Natural killer cell (primary cell): Measurements from ENCODE around the gene CDKN2B-AS1. TPM values are rescaled to one million over a fixed set of nuclear protein-coding genes. Genes with fewer than 3 reads are reported as not detected.

Source experiments
- ATAC-seq, 3 donors: fragments of 150-1000 bp in 2 of 3; fragments of 200-7000 bp in 1 of 3; cut with Tn5 transposase; 1 replicate in 1 of 3; 2 replicates in 2 of 3; pipeline ENCODE4 v1.10.0; 2021; ENCODE audit warnings: mild to moderate bottlenecking in 2 of 3, moderate library complexity in 2 of 3
- DNase-seq, 2 donors: peaks; one replicate each; pipeline versions ENCODE4 v3.0.0 to v3.0.0-alpha.2; 2013 to 2021; ENCODE audit warnings: mixed read lengths in 1 of 2
- H3K27ac ChIP-seq: one replicate; pipeline ENCODE4 v1.5.1; 2013; ENCODE audit warnings: mild to moderate bottlenecking, low read length
- H3K27me3 ChIP-seq: one replicate; pipeline ENCODE4 v1.6.1; 2013; ENCODE audit warnings: low read length; ENCODE audit not compliant: control insufficient read depth, insufficient read depth
- H3K36me3 ChIP-seq: one replicate; pipeline ENCODE4 v1.6.1; 2013; ENCODE audit warnings: low read length; ENCODE audit not compliant: control insufficient read depth, insufficient read depth
- H3K4me1 ChIP-seq: one replicate; pipeline ENCODE4 v1.6.1; 2013; ENCODE audit warnings: low read length; ENCODE audit not compliant: control insufficient read depth, insufficient read depth
- H3K4me3 ChIP-seq: one replicate; pipeline ENCODE4 v1.5.1; 2013; ENCODE audit warnings: low read length
- H3K9me3 ChIP-seq: one replicate; pipeline ENCODE4 v1.6.1; 2013; ENCODE audit warnings: low read length; ENCODE audit not compliant: control insufficient read depth, insufficient read depth
- H3K27ac Mint-ChIP-seq, 2 donors: one replicate each; pipeline ENCODE4 v1.8.0; 2022; ENCODE audit warnings: mild to moderate bottlenecking in 2 of 2, mixed read lengths in 2 of 2, moderate library complexity in 1 of 2
- H3K27me3 Mint-ChIP-seq, 2 donors: one replicate each; pipeline ENCODE4 v1.8.0; 2022; ENCODE audit warnings: low read depth in 2 of 2, mixed read lengths in 2 of 2
- H3K36me3 Mint-ChIP-seq: one replicate; pipeline ENCODE4 v1.8.0; 2022; ENCODE audit warnings: mixed read lengths
- H3K4me1 Mint-ChIP-seq, 2 donors: one replicate each; pipeline ENCODE4 v1.8.0; 2022; ENCODE audit warnings: mixed read lengths in 2 of 2
- H3K4me3 Mint-ChIP-seq: one replicate; pipeline ENCODE4 v1.8.0; 2022; ENCODE audit warnings: mild to moderate bottlenecking, moderate library complexity, mixed read lengths
- H3K9me3 Mint-ChIP-seq, 2 donors: one replicate each; pipeline ENCODE4 v1.8.0; 2022; ENCODE audit warnings: mixed read lengths in 2 of 2
- CTCF ChIP-seq: fragments of 200-600 bp; IDR thresholded peaks from one replicate; pipeline ENCODE4 v1.8.0; 2022; ENCODE audit warnings: antibody characterized with exemption
- WGBS: methylation state at CpG from one replicate; pipeline ENCODE4 v1.1.7; 2013; ENCODE audit warnings: missing lambda C conversion rate; ENCODE audit not compliant: insufficient coverage; 5-methylcytosine and 5-hydroxymethylcytosine counted together
- intact Hi-C: fragments of 100-400 bp; cut with micrococcal nuclease; formaldehyde crosslinking; loops from one replicate; pipeline ENCODE4 v1.14.2; 2022
- total RNA-seq, 4 donors: library from RNA; stranded (reverse); fragments of 120-200 nt in 1 of 4; gene quantifications; one replicate each; pipeline versions ENCODE4 v1.2.3 to v1.2.4, GENCODE V29; 2013 to 2022

The CDKN2B-AS1 gene
- total RNA-seq, 3 donors from 2014 or later (not counting 1 experiment from before 2014, with no cell fraction given), result 2.6 to 4.3 (median 3.1) TPM

GRCh38 chr9:22112870-22113821 lies 118.6 kb downstream of the CDKN2B-AS1 start:
- H3K4me3 Mint-ChIP-seq, result no peak overlapping the region
- Histone ChIP-seq H3K36me3 (no peaks in the 10 kb centered on the region), H3K27me3 (no peaks in the 10 kb centered on the region), H3K4me1 (no peaks in the 10 kb centered on the region), H3K4me3 (no peak overlapping the region), H3K9me3 (no peaks in the 10 kb centered on the region), H3K27ac (no peak overlapping the region)
- no peaks in the 10 kb centered on the region for H3K4me1 Mint-ChIP-seq
- no peak overlapping the region for H3K27ac Mint-ChIP-seq
- no peaks in the 10 kb centered on the region for H3K9me3 Mint-ChIP-seq
- 89% methylated on average over 9 of the region's 12 CpGs for WGBS
- no peak for DNase-seq
- no peak for TF ChIP-seq CTCF
- ATAC-seq, result peak; percentile 53 to 73 (median 69)
- H3K27me3 Mint-ChIP-seq, result peaks cover 0 to 10% of the 10 kb centered on the region in 2 donors
- intact Hi-C loops, result no loop called here
- H3K36me3 Mint-ChIP-seq, result no peaks in the 10 kb centered on the region

GRCh38 chr9:22114956-22115355 lies 120.4 kb downstream of the CDKN2B-AS1 start:
- no peaks in the 10 kb centered on the region for H3K4me1 ChIP-seq
- H3K36me3 ChIP-seq, result no peaks in the 10 kb centered on the region
- H3K27me3 ChIP-seq, result no peaks in the 10 kb centered on the region
- H3K4me3 Mint-ChIP-seq, result no peak overlapping the region
- no peaks in the 10 kb centered on the region for H3K9me3 ChIP-seq
- TF ChIP-seq CTCF, result no peak
- no peak overlapping the region for H3K27ac ChIP-seq
- intact Hi-C loops, result no loop called here
- H3K4me1 Mint-ChIP-seq, result no peaks in the 10 kb centered on the region
- ATAC-seq, result no peak
- H3K36me3 Mint-ChIP-seq, result no peaks in the 10 kb centered on the region
- H3K27ac Mint-ChIP-seq, result no peak overlapping the region
- H3K4me3 ChIP-seq, result no peak overlapping the region
- DNase-seq, result no peak
- no peaks in the 10 kb centered on the region for H3K9me3 Mint-ChIP-seq
- H3K27me3 Mint-ChIP-seq, result peaks cover 0 to 7% of the 10 kb centered on the region in 2 donors

GRCh38 chr9:22116758-22117157 lies 122.2 kb downstream of the CDKN2B-AS1 start:
- peaks cover 3 to 4% of the 10 kb centered on the region in 2 donors for H3K27me3 Mint-ChIP-seq
- H3K4me1 Mint-ChIP-seq, result no peaks in the 10 kb centered on the region
- no peak overlapping the region for H3K27ac ChIP-seq
- H3K4me1 ChIP-seq, result no peaks in the 10 kb centered on the region
- no peaks in the 10 kb centered on the region for H3K9me3 Mint-ChIP-seq
- H3K4me3 Mint-ChIP-seq, result no peak overlapping the region
- intact Hi-C loops, result no loop called here
- no peaks in the 10 kb centered on the region for H3K9me3 ChIP-seq
- no peak for TF ChIP-seq CTCF
- ATAC-seq (no peak), DNase-seq (no peak)
- H3K36me3 ChIP-seq, result no peaks in the 10 kb centered on the region
- H3K27me3 ChIP-seq, result no peaks in the 10 kb centered on the region
- H3K27ac Mint-ChIP-seq, result no peak overlapping the region
- no peaks in the 10 kb centered on the region for H3K36me3 Mint-ChIP-seq
- no peak overlapping the region for H3K4me3 ChIP-seq
